Stimulated activated naive CD4-positive, alpha-beta T cell treated with Interleukin-2 at 50 U/mL for 16 hours (primary cell): Measurements from ENCODE around the gene IL17RD.
"Not testable (repeated sequence)": the region's sequence is repeated elsewhere in the genome, so short reads cannot be mapped to it uniquely, and the experiment has no call there.

Source experiments
- DNase-seq: peaks from one replicate; lab custom pipeline; 2025; lab: John Stamatoyannopoulos, UW

The IL17RD gene

GRCh38 chr3:57093489-57093888, 71.7 kb downstream of the IL17RD start:
- no peak for DNase-seq

DNA sequence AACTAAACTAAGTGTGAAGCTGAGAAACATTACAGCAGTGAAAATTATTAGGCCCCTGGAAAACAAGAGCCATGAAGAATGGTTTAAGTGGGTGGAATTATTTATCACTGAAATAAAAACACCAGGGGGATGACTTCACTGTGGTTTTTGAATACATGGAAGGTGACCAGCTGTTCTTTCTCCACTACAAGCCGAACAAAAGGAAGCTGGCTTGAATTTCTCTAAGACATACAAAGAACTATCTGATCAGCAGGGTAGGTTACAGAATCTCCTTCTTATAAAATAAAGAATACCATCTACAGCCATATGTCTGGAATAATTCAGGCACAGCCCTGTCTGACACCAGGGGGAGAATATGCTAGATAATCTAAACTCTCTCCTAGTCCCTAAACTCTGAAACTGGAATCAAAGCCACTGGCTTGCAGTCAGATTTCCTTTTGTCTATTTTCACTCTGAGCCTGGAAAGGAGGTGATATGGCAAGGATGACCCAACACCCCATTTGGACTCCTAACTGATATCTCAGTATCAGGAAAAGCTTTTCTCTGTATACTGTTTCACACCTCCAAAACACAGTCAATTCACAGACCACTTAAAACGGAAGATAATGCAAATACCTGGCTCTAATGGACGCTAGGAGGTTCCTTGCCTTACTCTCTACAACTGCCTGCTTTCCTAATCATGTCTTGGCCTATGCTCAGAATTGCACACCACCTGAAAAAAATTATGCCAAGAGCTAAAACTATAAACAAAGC, 73.5 kb downstream of the IL17RD start:
- DNase-seq = no peak

DNA sequence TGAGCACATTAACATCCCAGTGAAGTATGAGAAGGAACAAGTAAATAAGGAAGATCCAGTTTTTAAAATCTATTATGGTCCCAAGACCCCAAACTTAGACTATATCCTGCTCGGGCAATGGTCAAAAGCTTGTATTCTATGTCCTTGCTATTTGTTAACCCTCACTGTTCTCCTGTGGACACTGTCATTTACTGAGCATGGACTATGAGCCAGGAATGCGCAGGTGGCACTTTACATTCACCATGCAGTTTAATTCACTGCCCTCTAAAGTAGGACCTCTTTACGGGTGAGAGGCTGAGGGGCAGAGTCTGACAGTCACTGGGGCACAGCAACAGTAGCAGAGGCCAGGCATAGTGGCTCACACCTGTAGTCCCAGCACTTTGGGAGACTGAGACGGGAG, 76.1 kb downstream of the IL17RD start:
- no peak for DNase-seq

DNA sequence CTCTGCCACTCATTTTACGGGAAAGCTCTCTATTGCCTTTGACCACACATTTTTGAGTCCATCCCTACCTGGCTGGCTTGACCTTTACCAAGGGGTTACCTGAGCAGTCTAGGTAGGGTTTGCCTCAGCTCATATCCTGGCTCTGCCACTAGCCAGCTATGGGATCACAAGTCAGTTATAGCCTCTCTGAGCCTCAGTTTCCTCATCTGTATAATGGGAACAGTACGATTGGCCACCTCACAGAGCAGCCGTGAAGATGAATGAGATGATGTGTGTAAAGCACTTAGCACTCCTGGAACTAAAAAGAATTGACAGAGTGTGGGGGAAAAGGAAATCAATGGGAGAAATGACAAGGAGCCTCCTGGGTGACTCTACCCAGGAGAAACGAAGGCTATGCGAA, 76.7 kb downstream of the IL17RD start:
- DNase-seq = no peak

DNA sequence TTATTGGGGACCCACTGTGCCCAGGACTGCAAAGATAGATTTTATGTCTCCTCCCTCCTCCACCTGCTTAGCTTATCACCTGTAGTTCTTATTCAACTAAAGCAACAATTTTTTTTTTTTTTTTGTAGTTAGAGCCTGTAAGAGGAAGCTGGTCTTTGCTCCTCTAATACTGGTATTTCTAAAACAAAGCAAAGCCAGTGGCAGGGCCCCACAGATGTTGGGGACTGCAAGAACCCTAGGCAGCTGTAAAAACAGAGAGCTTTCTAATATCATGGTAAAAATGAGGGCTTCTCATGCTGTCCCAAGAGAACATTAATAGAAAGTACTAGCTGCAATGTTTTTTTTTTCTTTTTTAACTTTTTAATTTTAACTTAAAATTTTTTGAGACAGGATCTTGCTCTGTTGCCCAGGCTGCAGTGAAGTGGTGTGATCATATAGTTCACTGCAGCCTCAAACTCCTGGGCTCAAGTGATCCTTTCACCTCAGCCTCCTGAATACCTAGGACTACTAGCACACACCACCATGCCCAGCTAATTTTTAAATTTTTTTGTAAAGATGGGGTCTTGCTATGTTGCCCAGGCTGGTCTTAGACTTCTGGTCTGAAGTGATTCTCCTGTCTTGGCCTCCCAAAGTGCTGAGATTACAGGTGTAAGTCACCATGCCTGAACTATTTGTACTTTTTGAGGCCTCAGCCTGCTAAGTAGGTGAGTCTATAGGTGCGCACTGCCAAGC, 77.6 kb downstream of the IL17RD start:
- DNase-seq = no peak

DNA sequence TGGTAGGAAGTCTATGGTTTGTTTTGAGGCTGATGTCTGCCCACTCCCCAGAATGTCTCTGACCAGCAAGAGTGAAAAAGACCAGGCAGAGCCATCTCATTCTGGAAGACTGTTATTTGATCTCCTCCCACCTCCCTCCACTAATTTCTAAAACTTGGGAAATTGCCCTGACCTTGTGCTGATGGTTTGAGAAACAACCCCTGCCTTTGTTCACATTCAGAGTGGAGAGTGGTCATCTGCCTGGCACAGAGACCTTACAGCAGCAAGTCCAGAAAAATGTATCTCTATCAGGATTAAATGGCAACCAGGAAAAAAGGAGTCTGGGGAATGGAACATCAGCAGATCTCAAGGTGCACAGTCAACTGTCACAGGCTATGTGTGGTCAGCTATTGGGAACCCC, 79.0 kb downstream of the IL17RD start:
- DNase-seq = no peak

DNA sequence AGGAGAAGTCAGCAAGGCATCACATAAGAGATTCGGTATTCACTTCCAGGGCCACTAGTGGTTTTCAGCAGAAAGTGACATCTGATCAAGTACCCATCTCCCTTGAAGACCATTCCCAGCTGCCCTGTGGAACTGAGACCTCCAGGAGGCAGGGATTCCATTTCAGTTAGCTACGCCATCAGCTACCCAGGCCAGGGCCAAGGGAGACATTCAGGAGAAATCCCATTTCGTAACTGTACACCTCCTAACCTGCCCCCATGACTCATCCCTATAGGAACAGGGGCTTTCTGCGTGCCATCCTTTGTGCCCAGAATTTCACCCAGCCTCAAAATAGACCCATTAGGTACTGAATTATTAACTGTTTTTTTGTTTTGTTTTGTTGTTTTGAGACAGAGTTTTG, 79.9 kb downstream of the IL17RD start:
- DNase-seq = no peak

DNA sequence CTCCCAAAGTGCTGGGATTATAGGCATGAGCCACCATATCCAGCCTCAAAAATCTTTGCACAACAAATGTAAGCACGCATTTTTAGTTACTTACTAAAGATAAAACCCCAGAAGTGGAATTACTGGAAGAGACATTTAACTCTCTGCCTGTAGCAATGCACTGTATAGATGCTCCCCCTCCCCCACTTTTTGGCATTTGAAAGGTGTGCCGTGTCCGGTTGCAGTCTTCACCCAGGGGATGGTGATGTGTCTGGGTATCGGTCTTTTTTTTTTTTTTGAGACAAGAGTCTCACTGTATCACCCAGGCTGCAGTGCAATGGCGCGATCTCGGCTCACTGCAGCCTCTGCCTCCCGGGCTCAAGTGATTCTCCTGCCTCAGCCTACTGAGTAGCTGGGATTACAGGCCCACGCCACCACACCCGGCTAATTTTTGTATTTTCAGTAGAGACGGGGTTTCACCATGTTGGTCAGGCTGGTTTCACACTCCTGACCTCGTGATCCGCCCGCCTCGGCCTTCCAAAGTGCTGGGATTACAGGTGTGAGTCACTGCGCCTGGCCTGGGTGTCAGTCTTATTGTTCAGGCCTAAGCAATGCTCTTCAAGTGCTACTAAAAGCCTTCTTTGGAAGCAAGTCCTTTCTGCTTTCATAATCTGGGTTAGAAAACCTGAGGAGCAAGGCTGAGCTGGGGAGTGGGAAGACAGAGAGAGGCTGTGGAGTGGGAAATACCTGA, 81.7 kb downstream of the IL17RD start:
- DNase-seq = not testable (repeated sequence)

DNA sequence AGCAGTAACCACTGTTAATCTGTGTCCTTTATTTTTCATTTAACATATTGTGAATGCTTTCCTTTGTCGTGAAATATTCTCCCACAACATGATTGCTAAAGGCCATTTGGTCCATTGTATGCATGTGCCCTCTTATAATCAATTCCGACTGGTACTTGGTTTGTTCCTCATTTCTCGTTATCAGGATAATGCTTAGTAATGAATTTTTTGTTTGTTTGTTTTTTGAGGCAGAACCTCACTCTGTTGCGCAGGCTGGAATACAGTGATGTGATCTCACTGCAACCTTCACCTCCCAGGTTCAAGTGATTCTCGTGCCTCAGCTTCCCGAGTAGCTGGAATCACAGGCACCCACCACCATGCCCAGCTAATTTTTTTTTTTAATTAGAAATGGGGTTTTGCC, 82.7 kb downstream of the IL17RD start:
- no peak for DNase-seq

- DNase-seq = no peak
Measured at GRCh38 chr3:57081173-57081572, 84.0 kb downstream of the IL17RD start.

GRCh38 chr3:57080171-57080570, 85.0 kb downstream of the IL17RD start:
- DNase-seq = no peak

GRCh38 chr3:57079474-57079831, 85.7 kb downstream of the IL17RD start:
- no peak for DNase-seq

- DNase-seq = no peak
Measured at GRCh38 chr3:57078635-57079473, 86.3 kb downstream of the IL17RD start.

DNA sequence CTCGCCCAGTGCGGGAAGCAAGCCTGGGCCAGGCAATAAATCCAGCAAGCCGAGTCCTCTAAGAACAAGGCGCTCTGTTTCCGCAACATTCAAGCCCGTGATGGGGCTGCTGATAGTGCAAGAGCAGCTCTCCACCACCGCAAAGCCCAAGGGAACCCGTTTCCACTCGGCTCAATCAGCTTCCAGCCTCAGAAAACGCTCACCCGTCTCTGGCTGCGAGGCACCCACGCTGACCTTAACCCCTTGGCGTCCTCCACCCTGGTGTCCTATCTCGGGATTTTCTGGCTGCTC, 86.9 kb downstream of the IL17RD start:
- no peak for DNase-seq

GRCh38 chr3:57077630-57078343, 87.4 kb downstream of the IL17RD start:
- no peak for DNase-seq

- DNase-seq = no peak
Measured at GRCh38 chr3:57076422-57076951, 88.7 kb downstream of the IL17RD start.

GRCh38 chr3:57074135-57074534, 91.0 kb downstream of the IL17RD start:
- DNase-seq = no peak

DNA sequence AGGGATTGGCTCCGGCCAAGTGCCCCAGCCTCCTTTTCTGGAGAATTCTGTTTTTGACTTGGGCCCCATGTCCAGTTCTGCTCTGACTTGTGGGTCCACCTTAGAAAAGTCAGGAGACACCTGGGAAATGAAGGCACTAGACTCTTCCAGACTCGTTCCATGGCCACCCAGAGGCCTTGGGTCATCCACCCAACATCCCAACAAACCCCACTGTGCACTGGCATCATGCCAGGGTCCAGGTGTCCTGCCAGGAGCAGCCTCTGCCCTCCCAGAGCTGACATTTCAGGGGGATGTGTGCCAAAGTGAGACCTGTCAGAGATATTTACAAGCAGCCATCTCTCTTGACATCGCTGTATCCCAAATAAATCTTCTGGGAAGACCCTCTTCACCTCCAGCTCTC, 91.5 kb downstream of the IL17RD start:
- DNase-seq = no peak

DNA sequence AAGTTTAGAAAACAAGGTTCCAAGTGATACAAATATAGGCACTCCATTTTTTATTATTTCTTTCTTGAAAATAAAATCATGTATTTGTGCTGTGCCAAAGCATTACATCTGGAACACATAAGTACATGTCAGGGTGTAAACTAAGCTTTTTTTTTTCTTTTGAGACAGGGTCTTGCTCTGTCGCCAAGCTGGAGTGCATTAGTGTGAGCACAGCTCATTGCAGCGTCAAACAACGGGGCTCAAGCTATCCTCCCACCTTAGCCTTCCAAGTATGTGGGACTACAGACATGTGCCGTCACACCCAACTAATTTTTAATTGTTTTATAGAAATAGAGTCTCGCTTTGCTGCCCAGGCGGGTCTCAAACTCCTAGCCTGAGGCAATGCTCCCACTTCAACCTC, 95.7 kb downstream of the IL17RD start:
- DNase-seq = no peak

DNA sequence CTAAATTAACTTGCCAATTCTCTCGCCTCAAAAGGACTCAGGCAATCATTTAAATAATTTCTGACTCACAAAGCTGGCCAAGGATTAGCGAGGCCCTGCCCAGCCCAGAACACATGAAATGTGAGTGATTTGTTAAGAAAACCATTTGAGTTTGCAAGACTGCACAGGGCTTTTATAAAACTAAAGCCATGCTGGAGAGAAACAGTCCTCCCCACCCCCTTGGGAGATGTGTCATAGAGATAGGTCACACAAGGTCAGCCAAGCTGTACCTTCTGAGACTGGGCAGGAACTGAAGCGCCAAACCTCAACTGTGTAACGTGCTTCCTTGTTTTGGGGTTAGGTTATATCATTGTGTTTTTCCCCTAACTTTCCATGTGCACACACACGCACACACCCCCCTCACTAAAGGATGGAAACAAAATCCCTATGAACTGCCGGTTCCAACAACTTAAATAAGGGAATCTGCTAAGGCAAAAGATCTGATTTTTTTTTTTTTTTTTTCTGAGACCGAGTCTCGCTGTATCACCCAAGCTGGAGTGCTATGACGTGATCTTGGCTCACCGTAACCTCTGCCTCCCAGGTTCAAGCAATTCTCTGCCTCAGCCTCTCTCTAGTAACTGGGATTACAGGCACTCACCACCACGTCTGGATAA, 96.6 kb downstream of the IL17RD start:
- no peak for DNase-seq

- no peak for DNase-seq
Measured at GRCh38 chr3:57066471-57066870, 98.7 kb downstream of the IL17RD start.
